ENCODE results near the gene NCF2.

Gene NCF2

GRCh38 chr1:183605904-183606303 is 15.6 kb upstream of the NCF2 start:
- peak overlapping the region; percentile 97 for H3K27ac Mint-ChIP-seq
- peaks cover 86% of the 10 kb centered on the region for H3K4me1 Mint-ChIP-seq (ENCODE audit: low read depth)
- H3K9me3 Mint-ChIP-seq, result no peaks in the 10 kb centered on the region
- H3K27me3 Mint-ChIP-seq, result no peaks in the 10 kb centered on the region
- H3K4me3 Mint-ChIP-seq, result no peak overlapping the region
- intact Hi-C loops (cut with micrococcal nuclease), result no loop called here
- H3K36me3 Mint-ChIP-seq (ENCODE audit: low read depth), result no peaks in the 10 kb centered on the region

- Mint-ChIP-seq H3K27me3 (no peaks in the 10 kb centered on the region), H3K4me1 (ENCODE audit: low read depth) (peaks cover 86% of the 10 kb centered on the region), H3K36me3 (ENCODE audit: low read depth) (no peaks in the 10 kb centered on the region), H3K4me3 (peak overlapping the region; percentile 46), H3K27ac (peak overlapping the region; percentile 97), H3K9me3 (no peaks in the 10 kb centered on the region)
- intact Hi-C loops (cut with micrococcal nuclease), result loop anchor here (1.0 kb wide), 1 partner anchor 12 kb away; no protein-coding TSS in a partner anchor
Measured at GRCh38 chr1:183604815-183605214, 14.6 kb upstream of the NCF2 start.

- H3K36me3 Mint-ChIP-seq (ENCODE audit: low read depth), result no peaks in the 10 kb centered on the region
- H3K4me3 Mint-ChIP-seq, result peak overlapping the region; percentile 46
- intact Hi-C loops (cut with micrococcal nuclease), result loop anchor here (1.0 kb wide), 1 partner anchor 11 kb away; no protein-coding TSS in a partner anchor
- no peaks in the 10 kb centered on the region for H3K9me3 Mint-ChIP-seq
- peak overlapping the region; percentile 97 for H3K27ac Mint-ChIP-seq
- H3K27me3 Mint-ChIP-seq, result no peaks in the 10 kb centered on the region
- H3K4me1 Mint-ChIP-seq (ENCODE audit: low read depth), result peaks cover 86% of the 10 kb centered on the region
Measured at GRCh38 chr1:183604038-183604808, 14.0 kb upstream of the NCF2 start.

GRCh38 chr1:183602510-183602909 is 12.3 kb upstream of the NCF2 start:
- H3K4me1 Mint-ChIP-seq (ENCODE audit: low read depth), result peaks cover 85% of the 10 kb centered on the region
- no peaks in the 10 kb centered on the region for H3K9me3 Mint-ChIP-seq
- no peak overlapping the region for H3K4me3 Mint-ChIP-seq
- peak overlapping the region; percentile 97 for H3K27ac Mint-ChIP-seq
- no peaks in the 10 kb centered on the region for H3K36me3 Mint-ChIP-seq (ENCODE audit: low read depth)
- no peaks in the 10 kb centered on the region for H3K27me3 Mint-ChIP-seq
- intact Hi-C loops (cut with micrococcal nuclease), result no loop called here

GRCh38 chr1:183600634-183601033 is 10.4 kb upstream of the NCF2 start:
- H3K27me3 Mint-ChIP-seq, result no peaks in the 10 kb centered on the region
- H3K36me3 Mint-ChIP-seq (ENCODE audit: low read depth), result no peaks in the 10 kb centered on the region
- no peaks in the 10 kb centered on the region for H3K9me3 Mint-ChIP-seq
- H3K4me1 Mint-ChIP-seq (ENCODE audit: low read depth), result peaks cover 75% of the 10 kb centered on the region
- intact Hi-C loops (cut with micrococcal nuclease), result no loop called here
- peak overlapping the region; percentile 97 for H3K27ac Mint-ChIP-seq
- H3K4me3 Mint-ChIP-seq, result peak overlapping the region; percentile 17

- Mint-ChIP-seq H3K4me1 (ENCODE audit: low read depth) (peaks cover 76% of the 10 kb centered on the region), H3K27me3 (no peaks in the 10 kb centered on the region), H3K9me3 (no peaks in the 10 kb centered on the region), H3K36me3 (ENCODE audit: low read depth) (no peaks in the 10 kb centered on the region), H3K27ac (peak overlapping the region; percentile 97), H3K4me3 (no peak overlapping the region)
- intact Hi-C loops (cut with micrococcal nuclease), result no loop called here
Measured at GRCh38 chr1:183600136-183600535, 9.9 kb upstream of the NCF2 start.

- no peak overlapping the region for H3K4me3 Mint-ChIP-seq
- H3K27me3 Mint-ChIP-seq, result no peaks in the 10 kb centered on the region
- H3K9me3 Mint-ChIP-seq, result no peaks in the 10 kb centered on the region
- peaks cover 73% of the 10 kb centered on the region for H3K4me1 Mint-ChIP-seq (ENCODE audit: low read depth)
- no peaks in the 10 kb centered on the region for H3K36me3 Mint-ChIP-seq (ENCODE audit: low read depth)
- intact Hi-C loops (cut with micrococcal nuclease), result no loop called here
- peak overlapping the region; percentile 51 for H3K27ac Mint-ChIP-seq
Measured at GRCh38 chr1:183598386-183598785, 8.1 kb upstream of the NCF2 start.

- Mint-ChIP-seq H3K27me3 (no peaks in the 10 kb centered on the region), H3K27ac (peak overlapping the region; percentile 51), H3K36me3 (ENCODE audit: low read depth) (no peaks in the 10 kb centered on the region), H3K4me3 (no peak overlapping the region), H3K9me3 (no peaks in the 10 kb centered on the region), H3K4me1 (ENCODE audit: low read depth) (peaks cover 73% of the 10 kb centered on the region)
- intact Hi-C loops (cut with micrococcal nuclease), result no loop called here
Measured at GRCh38 chr1:183597656-183598347, 7.5 kb upstream of the NCF2 start.

- Mint-ChIP-seq H3K36me3 (ENCODE audit: low read depth) (no peaks in the 10 kb centered on the region), H3K4me1 (ENCODE audit: low read depth) (peaks cover 69% of the 10 kb centered on the region), H3K9me3 (no peaks in the 10 kb centered on the region), H3K4me3 (no peak overlapping the region), H3K27me3 (no peaks in the 10 kb centered on the region), H3K27ac (no peak overlapping the region)
- intact Hi-C loops (cut with micrococcal nuclease), result no loop called here
Measured at GRCh38 chr1:183596500-183596899, 6.2 kb upstream of the NCF2 start.

GRCh38 chr1:183595537-183595936 is 5.3 kb upstream of the NCF2 start:
- no peaks in the 10 kb centered on the region for H3K36me3 Mint-ChIP-seq (ENCODE audit: low read depth)
- H3K27ac Mint-ChIP-seq, result peak overlapping the region; percentile 95
- H3K27me3 Mint-ChIP-seq, result no peaks in the 10 kb centered on the region
- no peaks in the 10 kb centered on the region for H3K9me3 Mint-ChIP-seq
- intact Hi-C loops (cut with micrococcal nuclease), result no loop called here
- no peak overlapping the region for H3K4me3 Mint-ChIP-seq
- H3K4me1 Mint-ChIP-seq (ENCODE audit: low read depth), result peaks cover 70% of the 10 kb centered on the region

GRCh38 chr1:183593356-183593755 is 3.1 kb upstream of the NCF2 start:
- peak overlapping the region; percentile 57 for H3K4me3 Mint-ChIP-seq
- H3K27me3 Mint-ChIP-seq, result no peaks in the 10 kb centered on the region
- H3K36me3 Mint-ChIP-seq (ENCODE audit: low read depth), result peaks cover 20% of the 10 kb centered on the region
- H3K9me3 Mint-ChIP-seq, result no peaks in the 10 kb centered on the region
- intact Hi-C loops (cut with micrococcal nuclease), result loop anchor here (1.0 kb wide), 1 partner anchor 11 kb away; no protein-coding TSS in a partner anchor
- H3K4me1 Mint-ChIP-seq (ENCODE audit: low read depth), result peaks cover 52% of the 10 kb centered on the region
- H3K27ac Mint-ChIP-seq, result peak overlapping the region; percentile 95

GRCh38 chr1:183592733-183593132 is 2.5 kb upstream of the NCF2 start:
- H3K27me3 Mint-ChIP-seq, result no peaks in the 10 kb centered on the region

GRCh38 chr1:183589874-183590243 is 400 bp downstream of the NCF2 start:
- intact Hi-C loops (cut with micrococcal nuclease), result loop anchor here (1.0 to 5.0 kb wide), 2 partner anchors 10 to 32 kb away; no protein-coding TSS in a partner anchor
- peak overlapping the region; percentile 93 for H3K4me3 Mint-ChIP-seq
- no peaks in the 10 kb centered on the region for H3K27me3 Mint-ChIP-seq
- peaks cover 47% of the 10 kb centered on the region for H3K4me1 Mint-ChIP-seq (ENCODE audit: low read depth)
- H3K9me3 Mint-ChIP-seq, result no peaks in the 10 kb centered on the region
- peak overlapping the region; percentile 95 for H3K27ac Mint-ChIP-seq
- H3K36me3 Mint-ChIP-seq (ENCODE audit: low read depth), result peaks cover 55% of the 10 kb centered on the region

More at GRCh38 chr1:183592733-183593132, 2.5 kb upstream of the NCF2 start:
- Mint-ChIP-seq H3K4me3 (no peak overlapping the region), H3K27ac (peak overlapping the region; percentile 95), H3K9me3 (no peaks in the 10 kb centered on the region), H3K4me1 (ENCODE audit: low read depth) (peaks cover 46% of the 10 kb centered on the region), H3K36me3 (ENCODE audit: low read depth) (peaks cover 26% of the 10 kb centered on the region)
- intact Hi-C loops (cut with micrococcal nuclease), result loop anchor here (1.0 kb wide), 1 partner anchor 12 kb away; no protein-coding TSS in a partner anchor

GRCh38 chr1:183589384-183589783 is 875 bp downstream of the NCF2 start:
- Mint-ChIP-seq H3K4me3 (peak overlapping the region; percentile 93), H3K27ac (peak overlapping the region; percentile 95), H3K4me1 (ENCODE audit: low read depth) (peaks cover 48% of the 10 kb centered on the region)

More at GRCh38 chr1:183589384-183589783, 875 bp downstream of the NCF2 start:
- intact Hi-C loops (cut with micrococcal nuclease), result loop anchor here (5.0 kb wide), 1 partner anchor 33 kb away; no protein-coding TSS in a partner anchor
- H3K9me3 Mint-ChIP-seq, result no peaks in the 10 kb centered on the region
- no peaks in the 10 kb centered on the region for H3K27me3 Mint-ChIP-seq
- peaks cover 60% of the 10 kb centered on the region for H3K36me3 Mint-ChIP-seq (ENCODE audit: low read depth)
